ENCODE data around the gene NADSYN1. TPM values are rescaled to one million over a fixed set of nuclear protein-coding genes. Genes with fewer than 3 reads are reported as not detected.
"Not testable (repeated sequence)": the region's sequence is repeated elsewhere in the genome, so short reads cannot be mapped to it uniquely, and the experiment has no call there.

Gene NADSYN1
- total and polyA plus RNA-seq, 2 donors from 2014 or later, result 34.9 to 72.9 TPM

GRCh38 chr11:71418643-71419042 is 34.4 kb upstream of the NADSYN1 start:
- no peak overlapping the region for H3K9ac ChIP-seq (ENCODE audit: low read length in 3 of 3)
- no peak for FAIRE-seq
- no peaks in the 10 kb centered on the region for H3K36me3 ChIP-seq (ENCODE audit: control insufficient read depth in 2 of 3, insufficient read depth in 3 of 3, low read length in 3 of 3)
- TF ChIP-seq CTCF (IDR thresholded peaks at IDR 0.05; ENCODE audit: borderline replicate concordance, extremely low read depth, insufficient read depth), result no peak
- no peak overlapping the region for H3K4me3 ChIP-seq (ENCODE audit: low read length in 3 of 3)
- intact Hi-C loops (cut with DNase I), result no loop called here
- H3K27me3 ChIP-seq (ENCODE audit: control insufficient read depth, insufficient read depth, low read length), result no peaks in the 10 kb centered on the region
- H3K9me3 ChIP-seq (ENCODE audit: control insufficient read depth in 2 of 3, insufficient read depth in 1 of 3, low read length in 3 of 3), result no peaks in the 10 kb centered on the region
- no peak overlapping the region for H3K27ac ChIP-seq (ENCODE audit: low read depth in 2 of 2, low read length in 2 of 2)
- H3K4me1 ChIP-seq (ENCODE audit: control insufficient read depth in 2 of 3, insufficient read depth in 2 of 3, low read depth in 1 of 3, low read length in 3 of 3), result no peaks in the 10 kb centered on the region
- peak in 3 of 5 donors; percentile 29 to 50 (median 35) for DNase-seq

GRCh38 chr11:71420455-71421241 is 32.4 kb upstream of the NADSYN1 start:
- intact Hi-C loops (cut with DNase I), result no loop called here
- Histone ChIP-seq H3K4me1 (ENCODE audit: control insufficient read depth in 2 of 3, insufficient read depth in 2 of 3, low read depth in 1 of 3, low read length in 3 of 3) (no peaks in the 10 kb centered on the region), H3K4me3 (ENCODE audit: low read length in 3 of 3) (no peak overlapping the region), H3K9me3 (ENCODE audit: control insufficient read depth in 2 of 3, insufficient read depth in 1 of 3, low read length in 3 of 3) (no peaks in the 10 kb centered on the region), H3K27me3 (ENCODE audit: control insufficient read depth, insufficient read depth, low read length) (no peaks in the 10 kb centered on the region), H3K36me3 (ENCODE audit: control insufficient read depth in 2 of 3, insufficient read depth in 3 of 3, low read length in 3 of 3) (no peaks in the 10 kb centered on the region), H3K27ac (ENCODE audit: low read depth in 2 of 2, low read length in 2 of 2) (no peak overlapping the region), H3K9ac (ENCODE audit: low read length in 3 of 3) (no peak overlapping the region)
- DNase-seq (peak in 4 of 5 donors; percentile 47 to 60 (median 56)), FAIRE-seq (no peak)
- TF ChIP-seq CTCF (IDR thresholded peaks at IDR 0.05; ENCODE audit: borderline replicate concordance, extremely low read depth, insufficient read depth), result peak; percentile 47

DNA sequence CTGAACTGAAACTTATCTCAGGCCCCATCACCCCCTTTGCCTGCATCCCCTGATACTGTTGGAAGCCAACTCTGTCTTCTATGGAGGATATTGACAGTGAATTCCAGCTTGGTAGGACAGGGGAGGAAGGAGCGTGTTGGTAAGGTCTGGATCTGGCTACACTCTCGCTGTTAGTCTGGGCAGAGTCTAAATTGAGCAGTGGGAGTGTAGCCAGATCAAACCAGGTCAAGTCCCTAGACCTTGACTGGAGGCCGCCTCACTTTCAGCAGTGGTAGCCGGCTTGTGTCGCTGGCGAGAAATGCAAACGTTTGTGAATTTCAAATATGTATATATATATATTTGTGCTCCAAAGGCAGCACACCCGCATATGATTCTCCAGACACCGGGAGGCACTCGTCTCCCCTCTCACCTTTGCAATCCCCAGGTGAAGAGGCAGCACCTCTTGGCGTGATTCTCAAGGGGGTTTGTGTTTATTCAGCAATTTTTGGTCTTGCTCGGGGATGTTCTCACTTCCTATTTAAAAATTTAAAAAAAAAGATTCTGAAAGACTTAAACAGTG is 31.5 kb upstream of the NADSYN1 start:
- Histone ChIP-seq H3K9ac (ENCODE audit: low read length in 3 of 3) (no peak overlapping the region), H3K27me3 (ENCODE audit: control insufficient read depth, insufficient read depth, low read length) (no peaks in the 10 kb centered on the region), H3K4me1 (ENCODE audit: control insufficient read depth in 2 of 3, insufficient read depth in 2 of 3, low read depth in 1 of 3, low read length in 3 of 3) (no peaks in the 10 kb centered on the region), H3K4me3 (ENCODE audit: low read length in 3 of 3) (no peak overlapping the region), H3K27ac (ENCODE audit: low read depth in 2 of 2, low read length in 2 of 2) (no peak overlapping the region), H3K9me3 (ENCODE audit: control insufficient read depth in 2 of 3, insufficient read depth in 1 of 3, low read length in 3 of 3) (no peaks in the 10 kb centered on the region), H3K36me3 (ENCODE audit: control insufficient read depth in 2 of 3, insufficient read depth in 3 of 3, low read length in 3 of 3) (no peaks in the 10 kb centered on the region)
- no peak for FAIRE-seq
- no peak for DNase-seq
- TF ChIP-seq CTCF (IDR thresholded peaks at IDR 0.05; ENCODE audit: borderline replicate concordance, extremely low read depth, insufficient read depth), result no peak
- intact Hi-C loops (cut with DNase I), result no loop called here

- H3K36me3 ChIP-seq (ENCODE audit: control insufficient read depth in 2 of 3, insufficient read depth in 3 of 3, low read length in 3 of 3); H3K4me3 ChIP-seq (ENCODE audit: low read length in 3 of 3); H3K27ac ChIP-seq (ENCODE audit: low read depth in 2 of 2, low read length in 2 of 2); intact Hi-C loops (cut with DNase I); FAIRE-seq; H3K27me3 ChIP-seq (ENCODE audit: control insufficient read depth, insufficient read depth, low read length); DNase-seq; H3K9me3 ChIP-seq (ENCODE audit: control insufficient read depth in 2 of 3, insufficient read depth in 1 of 3, low read length in 3 of 3); H3K9ac ChIP-seq (ENCODE audit: low read length in 3 of 3); H3K4me1 ChIP-seq (ENCODE audit: control insufficient read depth in 2 of 3, insufficient read depth in 2 of 3, low read depth in 1 of 3, low read length in 3 of 3): not testable (repeated sequence)
Observed at GRCh38 chr11:71422318-71422717, 30.7 kb upstream of the NADSYN1 start.
